ENCODE measurements around the gene HTRA3. TPM values are rescaled to one million over a fixed set of nuclear protein-coding genes. Genes with fewer than 3 reads are reported as not detected.
"Not testable (repeated sequence)": the region's sequence is repeated elsewhere in the genome, so short reads cannot be mapped to it uniquely, and the experiment has no call there.

HTRA3 gene
- total RNA-seq, 1 donor from 2014 or later = 1.2 TPM

DNA sequence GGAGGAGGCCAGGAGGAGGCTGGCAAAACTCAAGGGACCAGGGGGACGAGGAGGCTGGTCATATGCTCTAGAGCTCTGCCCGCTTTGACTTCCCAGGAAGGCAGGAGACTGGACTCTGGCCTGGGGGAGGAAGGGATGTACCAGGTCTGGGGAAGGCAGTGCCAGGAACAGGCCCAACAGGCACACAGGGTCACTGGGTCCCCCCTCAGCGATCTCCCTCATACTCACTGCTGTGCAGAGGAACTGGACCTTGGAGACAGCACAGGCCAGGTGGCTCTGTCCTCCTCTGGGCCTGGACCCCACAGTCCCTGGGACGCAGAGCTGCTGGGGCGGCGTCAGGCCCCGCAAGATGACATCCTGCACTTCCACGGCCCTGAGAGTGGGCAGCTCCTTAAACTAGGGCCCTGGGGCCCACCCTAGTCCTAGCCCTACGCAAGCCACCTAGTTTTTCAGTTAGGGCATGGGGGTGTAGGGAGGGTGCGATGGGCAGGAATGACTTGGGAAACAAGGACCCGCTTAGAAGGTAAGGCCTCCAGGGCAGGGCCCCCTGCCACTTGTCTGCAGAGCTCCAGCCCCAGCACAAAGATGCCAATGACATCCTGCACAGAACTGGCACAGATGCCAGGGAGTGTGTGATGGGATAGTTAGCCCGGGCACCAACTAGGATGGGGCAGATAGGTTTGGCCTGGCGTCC lies 59.5 kb downstream of the HTRA3 start:
- no peak for DNase-seq

- no peak for DNase-seq
Measured at GRCh38 chr4:8329560-8329858, 60.0 kb downstream of the HTRA3 start.

GRCh38 chr4:8329859-8330761 lies 60.6 kb downstream of the HTRA3 start:
- no peak for DNase-seq

DNA sequence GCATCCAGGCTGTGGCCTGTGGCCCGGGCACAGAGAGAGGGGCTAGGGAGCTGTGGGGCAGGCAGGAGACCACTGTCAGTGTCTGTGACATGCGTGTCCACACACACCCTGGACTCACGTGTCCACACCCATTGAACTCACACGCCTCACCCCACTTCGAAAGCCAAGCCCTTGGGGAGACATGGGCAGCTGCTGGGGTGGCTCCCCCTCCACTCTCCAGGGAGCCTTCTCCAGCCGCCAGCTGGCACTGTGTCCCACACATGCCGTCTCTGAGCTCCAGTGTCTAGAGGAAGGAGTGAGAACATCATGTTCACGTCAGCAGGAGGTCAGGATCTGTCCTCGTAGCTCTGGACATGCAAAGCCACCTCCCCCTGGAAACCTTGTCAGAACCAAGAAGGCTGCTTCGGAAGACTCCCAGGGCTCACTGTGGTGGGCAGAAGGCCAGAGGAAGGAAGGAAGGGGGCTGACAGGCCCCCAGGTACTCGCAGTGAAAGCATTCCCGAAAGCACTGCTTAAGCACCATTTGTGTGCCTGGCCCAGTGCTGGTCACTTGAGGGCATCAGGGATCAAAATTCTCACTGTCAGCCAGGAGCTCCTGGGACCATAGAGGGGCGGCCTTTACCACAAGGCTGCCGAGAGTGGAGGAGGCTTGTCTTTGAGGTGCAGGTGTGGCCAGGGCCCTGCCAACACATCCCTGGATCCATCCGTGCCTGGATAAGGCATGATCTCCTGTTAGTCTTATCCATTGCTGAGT lies 61.4 kb downstream of the HTRA3 start:
- DNase-seq = no peak

- no peak for DNase-seq
Measured at GRCh38 chr4:8331575-8331955, 62.0 kb downstream of the HTRA3 start.

DNA sequence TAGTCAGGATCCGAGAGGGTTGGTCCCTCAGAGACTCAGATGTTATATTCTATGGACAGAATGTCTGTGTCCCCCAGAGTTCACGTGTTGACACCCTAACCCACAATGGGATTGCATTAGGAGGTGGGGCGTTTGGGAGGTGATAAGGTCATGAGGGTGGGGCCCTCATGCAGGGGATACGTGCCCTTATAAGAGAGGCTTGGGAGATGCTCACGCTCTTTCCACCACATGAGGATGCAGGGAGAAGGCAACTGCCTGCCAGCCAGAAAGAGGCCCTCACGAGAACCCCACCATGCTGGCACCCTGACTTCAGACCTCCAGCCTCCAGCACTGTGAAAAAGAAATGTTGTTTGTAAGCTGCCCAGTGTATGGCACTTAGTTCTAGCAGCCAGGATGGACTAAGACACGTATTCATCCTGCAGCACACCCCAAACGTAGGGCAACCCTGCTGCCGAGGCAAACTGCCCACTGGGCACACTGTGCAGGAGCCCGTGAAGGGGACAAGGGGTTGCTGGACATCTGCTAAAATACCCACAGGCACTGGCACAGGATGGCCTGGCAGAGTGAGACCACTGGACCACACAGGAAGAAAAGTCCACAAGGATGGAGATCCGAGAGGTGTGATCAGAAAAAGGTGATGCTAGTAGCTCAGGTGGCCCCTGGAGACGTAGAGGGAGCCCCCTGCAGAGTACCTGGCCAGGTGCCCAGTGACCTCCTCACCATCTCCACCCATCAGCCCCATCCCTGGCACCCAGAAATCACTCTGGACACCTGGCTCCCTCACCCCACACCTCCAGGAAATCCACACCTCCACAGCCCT lies 62.7 kb downstream of the HTRA3 start:
- DNase-seq = no peak

DNA sequence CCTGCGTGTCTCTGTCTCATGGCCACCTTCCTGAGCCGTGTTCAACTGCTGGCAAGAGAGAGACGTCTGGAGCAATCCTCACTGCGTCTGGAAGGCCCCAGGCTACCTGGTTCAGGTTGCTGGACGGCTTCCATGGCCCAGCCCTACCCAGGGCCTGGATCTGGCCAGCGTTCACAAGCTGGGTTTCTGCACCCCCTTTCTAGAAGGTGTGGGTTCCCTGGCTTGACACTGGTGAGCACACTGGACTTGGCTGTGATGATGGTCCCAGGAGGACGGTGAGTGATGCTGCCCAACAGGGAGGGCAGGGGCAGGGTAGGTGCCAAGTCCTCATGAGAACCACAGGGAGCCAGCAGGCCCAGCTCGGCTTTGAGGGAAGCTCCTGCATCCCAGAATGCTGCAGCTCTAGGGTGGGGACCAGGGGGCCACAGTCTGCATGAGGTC lies 63.4 kb downstream of the HTRA3 start:
- no peak for DNase-seq

DNA sequence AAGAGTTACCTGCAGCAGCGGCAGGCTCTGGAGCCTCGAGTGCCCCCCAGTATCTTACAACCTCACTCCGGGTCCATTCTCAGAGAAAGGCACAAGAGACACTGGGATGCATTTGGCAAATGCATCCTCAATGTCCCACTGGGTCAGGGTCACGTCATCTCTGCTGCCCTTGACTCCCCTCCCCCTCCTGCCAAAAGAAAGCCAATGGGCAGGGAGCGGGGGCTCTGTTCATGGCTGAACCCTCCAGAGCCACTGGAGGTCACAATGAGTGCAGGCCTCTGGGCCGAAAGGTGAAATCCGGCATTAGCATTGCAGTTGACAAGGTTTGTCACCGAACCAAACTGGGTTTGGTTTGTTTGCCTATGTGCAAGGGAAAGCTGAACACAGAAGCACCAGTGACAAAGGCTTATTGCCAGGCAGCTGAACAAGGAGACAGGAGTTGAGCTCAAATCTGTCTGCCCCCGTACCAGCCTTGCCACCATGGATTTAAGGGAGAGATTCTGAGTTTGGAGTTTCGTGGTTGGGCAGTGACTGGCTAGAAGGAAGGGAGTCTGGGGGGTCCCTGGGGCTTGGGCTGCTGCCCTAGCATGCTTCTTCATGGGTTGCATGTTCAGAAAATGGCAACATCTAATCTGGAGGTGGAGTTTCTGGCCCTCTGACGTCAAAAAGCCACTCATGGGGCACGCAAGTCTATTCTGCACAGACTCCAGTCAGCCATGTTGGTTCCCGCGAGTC lies 64.3 kb downstream of the HTRA3 start:
- no peak for DNase-seq

DNA sequence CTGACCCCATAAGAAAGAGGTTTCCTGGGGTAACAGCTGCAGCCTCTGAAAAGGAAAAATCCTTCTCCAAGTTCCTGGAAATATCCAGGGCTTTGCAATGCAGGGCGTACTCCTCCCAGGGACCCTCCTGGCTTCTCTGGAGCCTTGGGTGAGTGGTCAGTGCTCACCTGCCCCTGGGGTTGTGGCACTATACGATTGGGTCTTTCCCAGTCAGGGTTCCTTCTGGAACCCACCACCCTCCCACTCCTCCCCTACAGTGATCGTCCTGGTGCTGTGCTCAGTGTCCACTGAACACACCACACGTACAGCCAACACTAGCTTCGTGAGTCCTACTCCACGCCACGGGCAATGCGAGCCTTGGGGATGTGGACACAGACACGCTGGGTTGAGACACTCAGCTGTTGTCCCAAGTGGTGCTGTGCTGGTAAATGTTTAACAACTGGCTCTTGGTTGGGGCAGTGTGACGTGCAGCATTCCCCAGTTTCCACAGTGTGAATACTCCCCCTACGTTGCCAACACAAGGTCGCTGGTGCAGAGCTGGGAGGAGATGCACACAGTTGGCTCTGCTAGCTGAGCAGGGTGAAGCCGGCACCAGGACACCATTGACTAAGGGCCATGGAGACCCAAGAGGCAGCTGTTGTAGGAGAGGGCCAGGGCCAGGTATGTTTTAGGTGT lies 65.4 kb downstream of the HTRA3 start:
- no peak for DNase-seq

- DNase-seq = no peak
Measured at GRCh38 chr4:8335848-8336247, 66.3 kb downstream of the HTRA3 start.

- no peak for DNase-seq
Measured at GRCh38 chr4:8336412-8337075, 67.0 kb downstream of the HTRA3 start.

- no peak for DNase-seq
Measured at GRCh38 chr4:8338351-8338961, 68.9 kb downstream of the HTRA3 start.

DNA sequence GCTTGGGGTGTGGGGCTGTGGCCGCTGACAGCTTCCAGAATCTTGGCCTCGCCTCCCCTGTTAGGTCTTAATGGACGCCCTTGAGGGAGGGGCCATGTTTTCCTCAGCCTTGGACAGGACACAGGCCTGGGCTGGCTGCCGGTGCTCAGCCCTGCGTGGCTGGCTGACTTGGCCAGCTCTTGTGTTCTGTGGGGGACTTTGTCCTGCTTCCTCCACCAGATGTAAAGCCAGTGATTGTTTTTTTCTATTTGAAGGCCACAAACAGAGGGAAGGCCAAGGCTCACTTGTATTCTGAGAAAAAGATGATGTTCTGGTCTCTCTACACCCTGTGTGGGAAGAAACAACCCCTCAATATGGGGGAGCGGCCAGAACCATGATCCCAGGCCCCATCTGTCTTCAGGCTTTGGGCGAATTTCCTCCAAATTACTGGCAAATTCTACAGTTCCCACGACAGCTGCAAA lies 71.3 kb downstream of the HTRA3 start:
- DNase-seq = peak; percentile 39

DNA sequence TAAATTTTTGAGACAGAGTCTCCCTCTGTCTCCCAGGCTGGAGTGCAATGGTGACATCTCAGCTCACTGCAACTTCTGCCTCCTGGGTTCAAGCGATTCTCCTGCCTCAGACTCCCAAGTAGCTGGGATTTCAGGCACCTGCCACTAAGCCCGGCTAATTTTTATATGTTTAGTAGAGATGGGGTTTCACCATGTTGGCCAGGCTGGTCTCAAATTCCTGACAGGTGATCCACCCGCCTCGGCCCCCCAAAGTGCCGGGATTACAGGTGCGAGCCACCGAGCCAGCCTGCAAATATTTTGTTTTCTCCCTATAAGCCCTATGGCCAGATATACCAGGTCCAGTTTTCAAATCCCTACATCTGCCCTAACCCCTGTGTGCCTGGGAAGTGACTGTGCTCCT lies 71.7 kb downstream of the HTRA3 start:
- DNase-seq = not testable (repeated sequence)

- no peak for DNase-seq
Measured at GRCh38 chr4:8341691-8342090, 72.1 kb downstream of the HTRA3 start.

DNA sequence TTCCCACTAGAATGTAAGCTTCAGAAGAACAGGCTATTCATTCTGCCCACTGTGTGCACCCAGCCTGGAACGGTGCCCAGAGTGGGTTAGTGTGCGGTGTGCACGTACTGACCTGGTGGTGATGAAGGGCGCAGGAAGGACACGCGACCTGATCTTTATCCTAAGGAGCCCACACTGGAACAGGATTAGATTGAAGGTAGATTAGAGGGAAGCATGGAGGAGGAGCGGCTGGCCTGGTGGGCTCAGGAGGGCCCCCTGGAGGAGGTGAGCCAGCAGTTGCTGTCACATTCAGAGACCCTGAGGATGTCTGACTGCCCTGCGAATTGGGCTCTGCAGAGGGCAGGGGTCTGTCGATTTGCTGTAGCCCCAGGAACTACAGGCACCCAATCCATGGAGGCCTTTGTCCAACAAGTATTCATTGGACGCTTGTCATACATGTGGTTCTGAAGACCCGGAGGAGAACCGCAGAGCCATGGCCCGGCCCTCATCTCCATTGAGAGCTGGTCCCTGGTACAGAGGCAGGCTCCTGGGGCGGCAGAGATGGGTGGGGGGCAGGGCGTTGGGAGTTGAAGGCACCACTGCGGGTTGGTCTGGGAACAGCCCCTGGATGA lies 73.2 kb downstream of the HTRA3 start:
- DNase-seq = no peak

GRCh38 chr4:8343262-8343966 lies 73.9 kb downstream of the HTRA3 start:
- DNase-seq = no peak

- no peak for DNase-seq
Measured at GRCh38 chr4:8343967-8344331, 74.4 kb downstream of the HTRA3 start.

DNA sequence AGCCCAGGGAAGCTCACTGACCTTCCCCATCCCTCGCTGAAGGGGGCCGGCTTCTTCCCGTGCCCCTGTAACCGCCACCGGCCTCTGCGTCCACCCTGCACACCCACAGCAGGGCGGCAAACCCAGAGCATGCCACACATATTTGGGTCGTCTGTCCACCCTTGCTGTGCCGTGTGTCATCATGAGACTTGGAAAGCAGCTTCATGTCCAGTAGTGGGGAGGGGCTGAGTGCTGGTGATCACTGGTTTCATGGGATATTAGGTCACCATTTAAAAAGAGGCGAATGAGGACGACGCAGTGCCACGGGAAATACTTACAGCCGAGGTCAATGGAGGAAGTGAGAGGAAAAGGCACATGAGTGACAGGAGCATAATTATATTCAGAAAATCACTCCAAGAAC lies 74.8 kb downstream of the HTRA3 start:
- no peak for DNase-seq

All from occipital lobe (tissue), 2 donors.